Dermis microvascular lymphatic vessel endothelial cell (primary cell): Measurements from ENCODE around the gene ADSL. TPM values are rescaled to one million over a fixed set of nuclear protein-coding genes. Genes with fewer than 3 reads are reported as not detected.
"Not testable (repeated sequence)": the region's sequence is repeated elsewhere in the genome, so short reads cannot be mapped to it uniquely, and the experiment has no call there.

Experiments
- DNase-seq, 2 donors: peaks; one replicate each; pipeline versions ENCODE4 v3.0.0 to v3.0.0-alpha.2; 2010; ENCODE audit warnings: low read depth in 2 of 2
- total RNA-seq: library from RNA; depleted of rRNA; stranded (reverse); fragments of >200 nt; gene quantifications from 2 replicates; pipeline ENCODE4 v1.2.1, GENCODE V29; 2014

The ADSL gene
- total RNA-seq, 1 donor from 2014 or later: 153 TPM

DNA sequence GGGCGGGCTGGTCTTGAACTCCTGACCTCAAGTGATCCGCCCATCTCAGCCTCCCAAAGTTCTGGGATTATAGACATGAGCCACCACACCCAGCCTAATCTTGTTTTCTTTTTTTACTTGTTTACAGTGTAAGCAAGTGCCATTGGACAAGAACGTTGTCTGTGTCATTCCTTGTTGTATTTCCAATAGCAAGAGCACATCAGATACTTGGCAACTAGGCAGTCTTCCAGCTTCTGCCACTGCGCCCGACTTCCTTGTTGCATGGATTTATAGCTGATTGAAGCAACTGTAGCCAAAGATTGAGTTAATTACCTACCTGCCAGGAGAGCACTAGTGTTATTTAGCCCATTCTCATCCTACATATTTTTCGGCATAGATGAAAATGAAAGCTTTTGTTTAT lies 21.0 kb downstream of the ADSL start:
- no peak for DNase-seq

- DNase-seq: no peak
Measured at GRCh38 chr22:40368016-40368415, 21.7 kb downstream of the ADSL start.

DNA sequence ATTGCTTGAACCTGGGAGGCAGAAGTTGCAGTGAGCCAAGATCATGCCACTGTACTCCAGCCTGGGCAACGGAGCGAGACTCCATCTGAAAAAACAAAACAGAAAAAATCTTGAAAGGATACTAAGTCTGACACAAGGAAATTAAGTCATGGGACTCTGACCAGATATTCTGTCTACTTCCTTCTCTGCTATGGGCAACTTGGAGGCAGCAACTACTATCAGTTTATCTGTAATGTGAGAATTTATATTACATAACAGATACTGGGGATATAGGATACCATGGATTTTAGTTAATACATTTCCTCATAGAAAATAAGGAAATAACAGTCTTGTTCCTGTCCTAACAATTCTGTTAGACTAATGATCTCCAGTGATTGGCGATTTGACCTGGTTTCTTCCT lies 22.5 kb downstream of the ADSL start:
- no peak for DNase-seq

DNA sequence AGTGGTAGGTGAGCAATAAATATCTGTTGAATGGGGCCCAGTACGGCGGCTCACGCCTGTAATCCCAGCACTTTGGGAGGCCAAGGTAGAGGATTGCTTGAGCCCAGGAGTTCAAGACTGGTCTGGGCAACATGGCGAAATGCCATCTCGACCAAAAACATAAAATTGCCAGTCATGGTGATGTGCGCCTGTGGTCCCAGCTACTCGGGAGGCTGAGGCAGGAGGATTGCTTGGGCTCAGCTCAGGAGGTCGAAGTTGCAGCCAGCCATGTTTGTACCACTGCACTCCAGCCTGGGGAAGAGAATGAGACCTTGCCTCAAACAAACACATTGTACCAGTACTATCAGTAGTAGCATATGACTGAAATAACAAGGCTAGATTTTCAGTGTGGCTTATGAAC lies 28.3 kb downstream of the ADSL start:
- no peak for DNase-seq

GRCh38 chr22:40376149-40376548 lies 29.8 kb downstream of the ADSL start:
- DNase-seq: no peak

DNA sequence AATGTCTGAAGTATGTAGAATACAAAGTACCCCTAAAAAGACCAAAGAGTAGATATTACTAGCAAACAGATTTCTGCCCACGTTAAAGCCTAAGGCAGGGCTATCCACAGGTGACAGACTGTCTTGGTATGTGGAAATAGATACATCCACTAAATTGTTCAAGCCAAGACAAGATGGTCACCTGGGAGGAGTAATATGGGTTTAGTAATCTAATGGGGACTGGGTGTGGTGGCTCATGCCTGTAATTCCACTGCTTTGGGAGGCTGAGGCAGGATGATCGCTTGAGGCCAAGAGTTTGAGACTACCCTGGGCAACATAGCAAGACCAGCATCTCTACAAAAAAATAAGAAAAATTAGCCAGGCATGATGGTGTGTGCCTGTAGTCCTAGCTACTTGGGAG lies 31.6 kb downstream of the ADSL start:
- DNase-seq: no peak

- DNase-seq: not testable (repeated sequence)
Measured at GRCh38 chr22:40378448-40378847, 32.1 kb downstream of the ADSL start.

DNA sequence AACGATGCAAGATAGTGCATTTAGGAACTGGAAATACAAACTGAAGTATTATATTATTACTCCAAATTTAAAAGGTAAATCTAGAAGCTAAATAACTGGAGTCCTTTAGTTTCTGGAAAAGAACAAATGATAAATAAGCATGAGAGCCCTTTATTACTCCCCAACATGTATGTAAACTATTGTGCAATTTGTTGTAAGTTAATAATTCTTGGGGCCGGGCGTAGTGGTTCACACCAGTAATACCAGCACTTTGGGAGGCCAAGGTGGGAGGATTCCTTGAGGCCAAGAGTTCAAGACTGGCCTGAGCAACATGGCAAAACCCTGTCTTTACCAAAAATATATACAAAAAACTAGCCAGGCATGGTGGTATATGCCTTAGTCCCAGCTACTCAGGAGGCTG lies 35.2 kb downstream of the ADSL start:
- DNase-seq: no peak

GRCh38 chr22:40383905-40384304 lies 37.6 kb downstream of the ADSL start:
- no peak for DNase-seq

GRCh38 chr22:40385036-40385782 lies 38.9 kb downstream of the ADSL start:
- peak in 1 of 2 donors; percentile 28 for DNase-seq

DNA sequence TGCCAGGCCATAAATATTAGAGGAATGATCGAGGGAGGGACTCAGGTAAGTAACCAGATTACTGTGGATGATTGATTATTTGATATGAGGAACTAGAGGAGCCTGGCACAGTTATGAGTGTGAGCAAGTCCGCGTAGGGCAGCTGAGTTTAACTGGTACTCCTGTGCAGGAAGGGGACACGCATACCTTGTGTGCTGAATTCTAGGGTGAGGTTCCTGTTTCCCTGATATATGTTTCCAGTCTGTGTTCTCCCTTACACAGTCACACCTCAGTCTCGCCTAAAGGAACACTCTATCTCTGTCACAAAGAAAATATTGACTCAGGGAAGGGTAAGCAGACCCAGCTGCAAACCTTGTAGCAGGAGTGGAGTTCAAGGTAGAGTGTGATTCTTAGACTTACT lies 41.4 kb downstream of the ADSL start:
- DNase-seq: no peak

GRCh38 chr22:40388231-40388630 lies 41.9 kb downstream of the ADSL start:
- no peak for DNase-seq

DNA sequence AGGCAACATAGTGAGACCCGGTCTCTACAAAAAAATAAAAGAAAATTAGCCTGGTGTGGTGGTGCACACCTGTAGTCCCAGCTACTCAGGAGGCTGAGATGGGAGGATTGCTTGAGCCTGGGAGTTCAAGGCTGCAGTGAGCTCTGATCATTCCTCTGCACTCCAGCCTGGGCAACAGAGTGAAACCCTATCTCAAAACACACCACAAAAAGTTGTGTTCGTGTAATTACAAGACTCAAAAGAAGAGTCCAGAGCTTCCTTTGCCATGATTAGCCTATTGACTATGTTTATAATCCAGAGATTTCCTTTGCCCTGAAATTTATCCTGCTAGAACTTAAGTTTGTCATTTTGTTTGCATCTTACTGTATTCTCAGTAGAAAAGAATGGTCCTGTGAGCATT lies 45.1 kb downstream of the ADSL start:
- DNase-seq: no peak

DNA sequence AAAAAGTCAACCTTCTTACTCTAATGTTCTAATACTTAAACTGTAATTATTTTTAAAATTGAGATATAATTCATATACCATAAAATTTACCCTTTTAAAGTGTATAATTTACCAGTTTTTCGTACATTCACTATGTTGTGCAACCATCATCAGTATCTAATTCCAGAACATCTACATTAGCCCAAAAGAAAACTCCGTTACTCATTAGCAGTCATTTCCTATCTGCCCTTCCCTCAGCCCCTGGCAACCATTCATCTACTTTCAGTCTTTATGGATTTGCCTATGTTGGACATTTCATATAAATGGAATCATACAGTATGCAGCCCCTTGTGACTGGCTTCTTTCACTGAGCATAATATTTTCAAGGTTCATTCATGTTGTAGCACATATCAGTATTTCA lies 46.3 kb downstream of the ADSL start:
- no peak for DNase-seq

- DNase-seq: no peak
Measured at GRCh38 chr22:40394607-40395006, 48.3 kb downstream of the ADSL start.

GRCh38 chr22:40395607-40396006 lies 49.3 kb downstream of the ADSL start:
- DNase-seq: no peak

GRCh38 chr22:40396882-40397281 lies 50.6 kb downstream of the ADSL start:
- DNase-seq: peak; percentile 96

DNA sequence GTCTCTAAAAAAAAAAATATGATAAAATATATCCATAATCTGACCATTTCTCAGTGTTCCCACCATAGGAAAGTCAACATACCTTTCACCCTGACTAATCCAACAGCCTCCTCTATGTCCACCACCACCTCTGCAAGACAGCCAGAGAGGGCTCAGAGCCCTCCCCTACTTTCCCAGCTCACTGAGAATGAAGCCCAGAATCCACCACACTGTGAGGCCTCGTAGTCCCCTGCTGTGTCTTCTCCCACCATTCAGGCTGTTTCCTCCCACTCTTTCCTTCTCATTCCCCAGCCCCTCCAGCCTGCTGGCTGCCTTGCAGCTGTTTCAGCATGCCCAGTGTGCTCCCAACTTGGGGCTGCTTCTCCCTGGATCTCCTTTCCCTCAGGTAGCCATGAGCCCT lies 51.1 kb downstream of the ADSL start:
- DNase-seq: peak in 1 of 2 donors; percentile 32

DNA sequence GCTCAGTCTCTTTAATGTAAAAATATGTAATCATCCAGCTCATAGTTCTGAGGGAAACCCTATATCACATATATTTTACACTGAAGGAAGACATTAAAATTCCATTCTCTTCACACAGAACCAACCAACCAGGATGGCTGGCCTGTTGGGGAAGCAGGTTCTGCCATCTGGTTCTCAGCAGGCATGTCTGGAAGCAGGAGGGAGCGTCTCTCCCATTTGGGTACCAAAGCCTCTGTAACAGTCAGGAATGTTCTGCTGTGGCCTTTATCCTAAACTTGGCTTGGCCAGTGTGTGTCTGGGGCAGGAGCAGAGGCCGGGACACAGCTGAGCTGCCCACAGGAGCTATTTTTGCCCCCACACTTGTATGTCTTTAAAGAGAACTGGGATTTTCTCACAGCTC lies 53.3 kb downstream of the ADSL start:
- no peak for DNase-seq

GRCh38 chr22:40400159-40400558 lies 53.9 kb downstream of the ADSL start:
- no peak for DNase-seq

- DNase-seq: no peak
Measured at GRCh38 chr22:40401532-40401931, 55.2 kb downstream of the ADSL start.

- DNase-seq: no peak
Measured at GRCh38 chr22:40401981-40402406, 55.7 kb downstream of the ADSL start.

DNA sequence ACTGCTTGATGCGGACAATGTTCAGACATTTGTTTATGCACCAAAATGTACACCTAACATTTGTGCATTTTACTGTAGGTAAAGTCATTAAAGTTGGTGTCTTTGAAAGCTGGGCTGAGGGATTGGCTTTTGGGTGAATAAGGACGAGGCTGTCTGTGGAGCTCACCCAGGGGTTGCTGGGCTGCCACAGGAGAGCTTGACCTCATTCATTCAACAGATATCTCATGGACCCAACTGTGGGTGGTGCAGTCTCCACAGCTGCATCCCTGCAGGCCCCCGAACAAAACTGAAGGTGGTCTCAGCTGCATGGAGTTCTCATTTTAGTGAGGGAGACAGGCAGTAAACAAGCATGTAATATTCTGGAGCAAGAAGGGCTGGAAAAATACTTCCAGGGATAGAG lies 56.8 kb downstream of the ADSL start:
- DNase-seq: no peak

GRCh38 chr22:40403651-40404050 lies 57.4 kb downstream of the ADSL start:
- DNase-seq: no peak
